COR-L47 (cell line): ENCODE results near the gene NTSR1.

Experiments
- DNase-seq: peaks from one replicate; lab custom pipeline; 2025; lab: John Stamatoyannopoulos, UW

NTSR1 gene

DNA sequence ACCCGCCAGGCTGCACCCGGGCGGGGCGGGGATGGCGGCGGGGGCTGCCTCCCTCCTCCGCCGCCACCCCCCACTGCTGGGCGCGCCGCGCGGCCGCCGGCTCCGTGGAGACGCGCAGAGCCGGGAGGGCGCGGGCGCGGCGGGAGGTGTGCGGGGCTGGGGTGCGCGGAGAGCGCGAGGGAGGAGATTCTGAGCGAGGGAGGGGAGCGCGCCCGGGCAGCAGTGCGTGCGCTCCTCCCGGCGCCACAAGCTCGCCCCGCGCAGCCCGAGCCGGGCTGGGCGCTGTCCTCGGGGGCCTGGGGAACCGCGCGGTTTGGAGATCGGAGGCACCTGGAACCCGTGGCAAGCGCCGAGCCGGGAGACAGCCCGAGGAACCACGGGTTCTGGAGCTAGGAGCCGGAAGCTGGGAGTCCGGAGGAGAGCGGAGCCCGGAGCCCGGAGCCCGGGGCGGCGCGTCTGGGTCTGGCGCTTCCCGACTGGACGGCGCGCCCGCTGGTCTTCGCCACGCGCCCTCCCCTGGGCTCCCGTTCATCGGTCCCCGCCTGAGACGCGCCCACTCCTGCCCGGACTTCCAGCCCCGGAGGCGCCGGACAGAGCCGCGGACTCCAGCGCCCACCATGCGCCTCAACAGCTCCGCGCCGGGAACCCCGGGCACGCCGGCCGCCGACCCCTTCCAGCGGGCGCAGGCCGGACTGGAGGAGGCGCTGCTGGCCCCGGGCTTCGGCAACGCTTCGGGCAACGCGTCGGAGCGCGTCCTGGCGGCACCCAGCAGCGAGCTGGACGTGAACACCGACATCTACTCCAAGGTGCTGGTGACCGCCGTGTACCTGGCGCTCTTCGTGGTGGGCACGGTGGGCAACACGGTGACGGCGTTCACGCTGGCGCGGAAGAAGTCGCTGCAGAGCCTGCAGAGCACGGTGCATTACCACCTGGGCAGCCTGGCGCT, at the start of gene NTSR1:
TSS of gene NTSR1 (plus strand) at position 246 of the 946 bp plus-strand sequence. CDS start at position 618, 372 bp downstream.
- DNase-seq: peak; percentile 30

GRCh38 chr20:62659488-62660239, 49.0 kb upstream of the NTSR1 start:
- no peak for DNase-seq

GRCh38 chr20:62660240-62660615, 48.4 kb upstream of the NTSR1 start:
- DNase-seq: no peak

DNA sequence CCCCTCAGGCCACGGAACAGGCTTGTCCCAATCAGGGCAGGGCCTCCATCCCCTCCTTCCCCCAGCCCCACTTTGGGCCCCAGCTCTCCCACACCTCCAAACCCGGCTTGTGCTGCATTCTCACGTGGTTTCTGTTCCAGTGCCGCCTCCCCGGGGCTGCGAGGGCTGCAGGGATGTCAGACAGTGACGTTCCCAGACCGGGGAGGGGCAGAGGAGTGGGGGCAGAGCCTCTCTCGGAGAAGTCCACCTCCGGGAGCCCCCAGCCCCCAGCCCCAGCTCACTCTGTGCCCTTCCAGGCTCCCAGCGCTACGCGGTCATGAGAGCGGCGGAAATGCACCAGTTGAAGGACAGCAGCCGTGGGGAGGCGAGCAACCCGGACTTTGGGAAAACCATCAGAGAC, 47.9 kb upstream of the NTSR1 start:
- DNase-seq: no peak

- DNase-seq: no peak
Measured at GRCh38 chr20:62661647-62662046, 47.0 kb upstream of the NTSR1 start.

GRCh38 chr20:62662422-62662821, 46.2 kb upstream of the NTSR1 start:
- no peak for DNase-seq

GRCh38 chr20:62663145-62664018, 45.3 kb upstream of the NTSR1 start:
- no peak for DNase-seq

DNA sequence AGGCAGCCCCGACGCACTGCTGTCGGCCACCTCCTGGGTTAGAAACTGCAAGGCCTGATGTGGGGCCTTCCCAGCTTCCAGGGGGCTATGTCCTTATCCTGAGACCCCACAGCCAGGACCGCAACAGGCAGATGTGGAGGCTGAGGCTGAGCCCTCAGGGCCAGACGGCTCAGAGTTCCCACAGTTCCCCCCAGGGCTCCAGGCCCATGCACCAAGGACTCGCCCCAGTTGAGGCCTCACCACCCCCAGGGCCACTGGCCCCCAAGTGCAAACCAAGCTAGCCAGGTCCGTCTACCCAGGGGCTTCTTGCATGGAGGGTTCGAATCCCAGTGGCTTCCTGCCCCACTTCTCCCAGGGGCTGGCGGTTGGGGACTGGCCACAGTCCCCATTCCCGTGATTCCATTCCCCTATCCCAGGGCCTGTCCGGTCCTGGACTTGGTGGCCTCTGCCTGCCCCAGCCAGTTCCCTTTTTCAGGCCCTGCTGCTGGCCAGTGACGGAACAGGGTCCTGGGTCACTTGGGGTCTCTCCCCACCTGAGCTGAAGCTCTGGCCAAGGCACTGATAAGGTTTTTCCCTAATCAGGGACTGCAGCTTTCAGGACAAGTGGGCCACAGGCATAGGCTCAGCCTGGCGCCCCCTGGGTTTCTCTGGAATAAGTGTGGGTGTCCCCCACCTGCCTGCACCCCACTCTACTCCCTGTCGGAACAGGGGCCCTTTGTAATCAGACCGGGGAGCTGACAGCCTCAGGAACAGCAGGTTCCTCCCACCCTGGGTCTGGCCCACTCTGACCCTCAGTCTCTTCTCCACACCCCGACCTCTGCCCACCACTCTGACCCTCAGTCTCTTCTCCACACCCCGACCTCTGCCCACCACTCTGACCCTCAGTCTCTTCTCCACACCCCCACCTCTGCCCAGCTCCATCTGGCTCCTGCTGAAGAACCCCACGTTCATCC, 44.3 kb upstream of the NTSR1 start:
- DNase-seq: no peak

GRCh38 chr20:62665153-62665754, 43.4 kb upstream of the NTSR1 start:
- no peak for DNase-seq

GRCh38 chr20:62665826-62666735, 42.6 kb upstream of the NTSR1 start:
- DNase-seq: peak; percentile 87

- DNase-seq: peak; percentile 77
Measured at GRCh38 chr20:62666736-62667529, 41.7 kb upstream of the NTSR1 start.

DNA sequence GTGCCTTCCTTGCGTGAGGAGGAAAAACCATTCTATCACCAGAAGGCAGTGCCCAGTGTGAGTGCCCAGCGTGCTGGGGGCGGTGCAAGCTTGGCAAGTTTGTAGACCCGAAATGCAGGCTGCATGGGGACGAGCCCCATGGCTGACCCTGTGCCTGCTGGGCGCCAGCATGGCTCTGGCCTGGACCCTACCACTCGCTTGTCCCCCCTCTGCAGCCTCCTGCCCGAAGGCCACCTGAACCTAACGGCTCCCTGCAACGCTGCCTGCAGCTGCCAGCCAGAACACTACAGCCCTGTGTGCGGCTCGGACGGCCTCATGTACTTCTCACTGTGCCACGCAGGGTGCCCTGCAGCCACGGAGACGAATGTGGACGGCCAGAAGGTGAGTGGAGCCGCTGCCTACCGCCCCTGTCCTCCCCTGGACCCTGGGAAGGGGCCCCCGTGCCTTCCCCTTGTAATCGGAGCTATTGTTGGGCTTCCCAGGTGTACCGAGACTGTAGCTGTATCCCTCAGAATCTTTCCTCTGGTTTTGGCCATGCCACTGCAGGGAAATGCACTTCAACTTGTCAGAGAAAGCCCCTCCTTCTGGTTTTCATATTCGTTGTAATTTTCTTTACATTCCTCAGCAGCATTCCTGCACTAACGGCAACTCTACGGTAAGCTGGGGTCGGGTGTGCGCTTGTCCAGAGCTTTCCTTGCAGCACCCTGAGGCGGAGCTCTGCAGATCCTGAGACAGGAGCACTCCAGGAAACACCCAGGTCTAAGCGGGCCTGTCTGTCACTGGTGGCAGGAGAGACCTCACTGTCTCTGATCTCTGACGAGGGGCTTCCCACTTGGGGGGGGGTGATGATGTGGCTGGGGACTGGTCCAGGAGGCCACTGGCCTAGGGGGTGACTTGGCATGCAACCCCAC, 40.9 kb upstream of the NTSR1 start:
- no peak for DNase-seq

DNA sequence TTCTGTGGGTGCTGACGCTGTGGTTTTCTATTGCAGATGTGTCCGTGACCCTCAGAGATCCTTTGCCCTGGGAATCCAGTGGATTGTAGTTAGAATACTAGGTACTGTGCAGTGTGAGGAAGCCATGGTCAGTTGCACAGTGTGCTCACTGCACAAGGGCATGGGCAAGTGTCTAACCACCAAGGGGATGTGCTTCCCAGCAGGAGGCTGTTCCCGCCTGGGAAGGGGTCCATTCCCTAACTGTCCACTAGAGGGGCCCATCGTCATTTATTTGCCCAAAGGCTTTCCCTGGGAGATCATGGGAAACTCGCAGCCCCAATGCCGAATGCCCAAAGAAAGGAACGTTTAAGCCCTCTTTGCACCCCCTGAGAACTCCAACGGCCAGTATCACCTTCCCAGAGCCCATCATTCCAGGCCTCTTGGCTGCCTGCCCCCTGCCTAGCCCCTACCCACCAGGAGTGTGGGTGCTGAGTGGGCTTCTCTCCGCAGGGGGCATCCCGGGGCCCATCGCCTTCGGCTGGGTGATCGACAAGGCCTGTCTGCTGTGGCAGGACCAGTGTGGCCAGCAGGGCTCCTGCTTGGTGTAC, 40.1 kb upstream of the NTSR1 start:
- DNase-seq: peak; percentile 74

- DNase-seq: no peak
Measured at GRCh38 chr20:62669249-62669648, 39.4 kb upstream of the NTSR1 start.

DNA sequence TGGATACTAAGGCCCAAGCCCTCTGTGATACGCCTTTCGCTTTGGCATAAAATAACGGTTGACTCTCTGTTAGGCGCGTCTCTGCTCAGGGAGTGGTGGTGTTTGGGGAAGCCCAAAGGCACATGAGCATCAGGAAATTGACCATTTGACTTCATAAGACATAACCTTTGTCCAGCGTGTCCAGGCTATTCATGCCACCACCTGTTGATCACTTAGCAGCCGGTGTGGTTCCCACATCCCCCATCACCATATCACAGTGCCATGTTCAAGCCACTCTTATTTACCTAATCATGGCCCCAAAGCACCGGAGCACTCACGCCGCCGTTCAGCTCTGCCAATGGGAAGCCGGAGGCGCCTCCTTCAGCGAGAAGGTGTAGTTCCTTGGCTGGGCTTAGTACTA, 38.5 kb upstream of the NTSR1 start:
- DNase-seq: no peak

DNA sequence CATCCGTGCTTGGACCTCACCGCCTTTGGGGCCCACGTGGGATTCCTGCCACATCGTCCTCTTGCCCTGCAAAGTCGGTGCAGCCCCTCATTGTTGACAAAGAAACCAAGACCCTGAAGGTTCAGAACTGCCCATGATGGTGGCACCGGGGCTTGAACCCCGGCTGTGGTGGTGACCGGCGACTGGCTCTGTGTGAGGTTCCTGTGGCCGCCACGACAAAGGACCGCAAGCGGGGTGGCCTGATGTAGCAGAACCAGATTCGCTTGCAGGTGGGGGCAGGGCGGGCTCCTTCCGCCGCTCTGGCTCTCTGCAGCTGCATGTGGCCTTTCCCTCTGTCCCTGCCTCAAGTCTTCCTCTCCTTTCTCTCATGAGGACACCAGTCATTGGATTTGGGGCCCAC, 37.6 kb upstream of the NTSR1 start:
- DNase-seq: no peak

DNA sequence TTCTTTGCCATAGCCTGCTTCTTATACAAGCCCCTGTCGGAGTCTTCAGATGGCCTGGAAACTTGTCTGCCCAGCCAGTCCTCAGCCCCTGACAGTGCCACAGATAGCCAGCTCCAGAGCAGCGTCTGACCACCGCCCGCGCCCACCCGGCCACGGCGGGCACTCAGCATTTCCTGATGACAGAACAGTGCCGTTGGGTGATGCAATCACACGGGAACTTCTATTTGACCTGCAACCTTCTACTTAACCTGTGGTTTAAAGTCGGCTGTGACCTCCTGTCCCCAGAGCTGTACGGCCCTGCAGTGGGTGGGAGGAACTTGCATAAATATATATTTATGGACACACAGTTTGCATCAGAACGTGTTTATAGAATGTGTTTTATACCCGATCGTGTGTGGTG, 36.9 kb upstream of the NTSR1 start:
- no peak for DNase-seq
